NCI-H82 (cell line): ENCODE measurements around the gene ZC3H7B.
"Not testable (repeated sequence)": the region's sequence is repeated elsewhere in the genome, so short reads cannot be mapped to it uniquely, and the experiment has no call there.

Experiments
- DNase-seq: peaks from one replicate; lab custom pipeline; 2025; lab: John Stamatoyannopoulos, UW

The ZC3H7B gene

DNA sequence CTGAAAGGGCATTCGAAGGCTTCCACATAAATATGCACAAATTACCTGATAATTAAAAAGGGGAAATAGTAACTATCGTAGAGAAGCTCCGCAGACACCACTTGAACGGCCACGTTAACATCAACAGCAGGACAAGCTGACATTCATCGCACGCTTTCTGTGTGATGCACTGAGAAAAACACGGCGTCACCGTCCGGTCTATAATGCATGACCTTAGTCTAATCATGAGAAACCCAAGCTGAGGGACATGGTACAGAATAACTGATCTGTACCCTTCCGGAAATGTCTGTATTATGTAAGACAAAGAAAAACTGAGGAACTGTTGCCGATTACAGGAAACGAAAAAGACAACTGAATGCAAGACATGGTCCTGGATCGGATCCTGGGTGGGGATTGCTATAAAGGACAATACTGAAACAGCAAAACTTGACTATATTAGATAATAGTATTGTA is 14.7 kb upstream of the ZC3H7B start:
- no peak for DNase-seq

GRCh38 chr22:41288245-41288946 is 12.9 kb upstream of the ZC3H7B start:
- no peak for DNase-seq

GRCh38 chr22:41289671-41290070 is 11.7 kb upstream of the ZC3H7B start:
- DNase-seq, result no peak

DNA sequence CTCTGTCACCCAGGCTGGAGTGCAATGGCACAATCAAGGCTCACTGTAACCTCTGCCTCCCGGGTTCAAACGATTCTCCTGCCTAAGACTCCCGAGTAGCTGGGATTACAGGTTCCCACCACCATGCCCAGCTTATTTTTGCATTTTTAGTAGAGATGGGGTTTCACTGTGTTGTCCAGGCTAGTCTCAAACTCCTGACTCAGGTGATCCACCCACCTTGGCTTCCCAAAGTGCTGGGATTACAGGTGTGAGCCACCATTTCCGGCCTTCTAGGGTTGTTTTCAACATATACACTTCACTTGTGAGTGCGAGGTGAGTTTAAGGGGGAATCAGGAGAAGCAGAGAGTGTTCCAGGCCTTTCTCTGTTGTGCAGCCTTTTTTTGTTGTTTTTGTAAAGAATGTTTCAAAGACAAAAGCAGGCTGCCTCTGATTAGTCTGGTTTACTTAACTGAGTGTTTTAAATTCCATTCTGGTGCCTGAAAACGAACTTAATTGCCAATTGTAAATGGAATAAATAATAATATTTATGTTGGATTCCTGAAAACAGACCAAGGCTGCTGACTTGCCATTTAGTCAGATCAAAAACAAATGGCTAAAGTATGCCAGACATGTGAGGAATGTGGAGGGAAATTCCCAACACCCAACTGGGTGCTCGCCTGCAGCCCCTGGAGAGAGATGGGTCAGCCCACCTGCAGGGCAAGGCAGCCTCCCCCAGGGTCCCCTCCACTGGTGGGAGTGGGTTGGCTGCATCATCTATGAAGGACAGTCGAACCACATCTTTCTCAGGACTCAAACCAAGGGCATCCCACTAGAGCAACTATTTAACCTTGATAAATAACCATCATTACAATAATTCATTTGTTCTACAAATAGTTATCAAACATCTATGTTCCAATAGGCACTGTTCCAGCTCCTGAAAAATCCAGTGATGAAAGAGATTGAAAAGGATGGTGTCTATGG is 10.8 kb upstream of the ZC3H7B start:
- DNase-seq, result no peak

GRCh38 chr22:41294816-41295215 is 6.5 kb upstream of the ZC3H7B start:
- not testable (repeated sequence) for DNase-seq

GRCh38 chr22:41296826-41297667 is 4.3 kb upstream of the ZC3H7B start:
- no peak for DNase-seq

- DNase-seq, result peak; percentile 23
These were observed 664 bp upstream of the ZC3H7B start for GRCh38 chr22:41300661-41301060.

DNA sequence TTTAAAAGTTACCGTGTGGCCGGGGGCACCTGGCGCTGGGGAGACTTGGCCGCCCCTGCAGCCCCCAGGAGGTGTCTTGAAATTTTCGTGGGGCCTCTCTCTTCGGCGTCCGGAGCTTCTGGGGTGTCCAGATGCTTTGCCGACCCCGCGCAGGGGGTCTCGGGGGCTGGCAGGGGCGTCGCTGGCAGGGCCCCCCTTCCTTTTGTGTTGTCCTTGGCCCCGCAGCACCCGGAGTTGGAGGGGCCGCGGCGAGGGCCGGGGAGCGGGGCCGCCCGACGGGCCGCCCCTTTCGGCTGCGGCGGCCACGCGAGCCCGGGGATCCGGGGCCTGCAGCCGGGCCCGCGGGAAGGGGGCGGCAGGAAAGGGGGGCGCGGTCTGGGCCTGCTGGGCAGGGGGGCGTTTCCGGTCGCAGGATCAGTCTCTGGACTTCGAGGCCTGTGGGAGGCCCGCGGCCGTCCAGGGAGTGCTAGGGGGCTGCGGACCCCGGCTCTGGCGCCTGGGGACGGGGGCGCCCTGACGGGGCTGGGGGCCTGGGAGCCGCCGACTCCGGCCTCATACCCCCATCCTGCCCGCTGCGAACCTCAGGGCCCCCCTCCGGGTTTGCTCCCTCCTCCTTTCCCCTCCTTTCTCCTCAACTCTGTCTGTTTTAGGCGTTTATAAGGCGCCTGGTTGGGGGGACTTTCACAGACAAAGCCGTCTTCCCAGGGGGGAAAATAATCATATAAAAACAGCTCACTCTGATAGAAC is 869 bp downstream of the ZC3H7B start:
- peak; percentile 29 for DNase-seq

DNA sequence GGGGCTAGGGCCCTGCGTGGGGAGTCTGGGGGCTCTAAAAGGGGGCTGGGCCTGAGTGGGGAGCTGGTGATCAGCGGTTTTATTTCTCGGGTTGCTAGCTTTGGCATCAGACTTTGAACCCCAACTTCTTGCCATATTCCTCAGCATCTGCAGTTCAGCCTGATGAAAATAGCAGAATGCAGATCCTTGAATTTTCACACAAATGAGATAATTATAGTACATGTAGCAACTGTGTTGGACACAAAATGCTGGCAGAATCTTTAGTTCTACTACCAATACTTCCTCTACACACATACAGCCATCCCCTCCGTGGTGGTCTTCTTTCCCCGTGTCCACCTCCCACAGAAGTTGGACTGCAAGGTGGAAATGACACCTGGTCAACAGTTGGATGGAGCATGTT is 1.5 kb downstream of the ZC3H7B start:
- DNase-seq, result no peak

DNA sequence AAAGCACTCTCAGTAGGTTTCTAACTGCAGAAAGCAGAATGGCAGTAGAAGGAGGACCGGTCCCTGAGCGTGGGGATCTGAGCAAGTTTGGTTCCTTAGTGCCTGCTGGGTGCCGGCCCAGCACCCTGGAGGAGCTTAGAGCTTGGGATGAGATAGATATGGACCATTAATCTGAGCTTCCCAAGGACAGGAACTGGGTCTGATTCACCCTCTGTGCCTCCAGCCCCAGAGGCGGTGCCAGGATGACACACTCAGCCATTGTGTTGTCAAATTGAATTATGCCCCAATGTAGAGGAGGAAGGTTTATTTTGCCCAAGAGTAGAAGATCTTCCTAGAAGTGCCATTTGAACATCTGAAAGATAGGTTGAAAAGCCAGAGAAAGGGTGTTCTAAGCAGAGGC is 4.3 kb downstream of the ZC3H7B start:
- no peak for DNase-seq

- DNase-seq, result no peak
These were observed 6.7 kb downstream of the ZC3H7B start for GRCh38 chr22:41308054-41308453.

- no peak for DNase-seq
These were observed 7.2 kb downstream of the ZC3H7B start for GRCh38 chr22:41308544-41308947.

DNA sequence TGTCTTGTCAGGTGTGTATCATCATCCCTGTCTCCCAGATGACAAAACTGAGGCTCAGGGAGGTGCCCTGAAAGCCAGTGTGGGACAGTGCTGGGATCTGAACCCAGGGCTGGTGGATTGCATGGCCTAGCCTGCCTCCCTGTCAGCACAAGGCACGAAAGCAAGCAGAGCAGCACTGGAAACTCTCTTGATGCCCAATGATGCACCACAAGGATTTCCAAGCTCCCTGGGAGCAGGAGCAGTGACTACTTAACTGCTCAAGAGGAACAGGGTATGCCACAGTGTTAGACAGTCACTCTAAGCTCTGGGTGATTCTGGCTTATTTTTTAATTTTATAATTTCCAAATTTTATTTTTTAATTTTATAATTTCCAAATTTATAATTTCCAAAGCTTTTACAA is 9.0 kb downstream of the ZC3H7B start:
- no peak for DNase-seq

GRCh38 chr22:41311487-41311886 is 10.2 kb downstream of the ZC3H7B start:
- no peak for DNase-seq

DNA sequence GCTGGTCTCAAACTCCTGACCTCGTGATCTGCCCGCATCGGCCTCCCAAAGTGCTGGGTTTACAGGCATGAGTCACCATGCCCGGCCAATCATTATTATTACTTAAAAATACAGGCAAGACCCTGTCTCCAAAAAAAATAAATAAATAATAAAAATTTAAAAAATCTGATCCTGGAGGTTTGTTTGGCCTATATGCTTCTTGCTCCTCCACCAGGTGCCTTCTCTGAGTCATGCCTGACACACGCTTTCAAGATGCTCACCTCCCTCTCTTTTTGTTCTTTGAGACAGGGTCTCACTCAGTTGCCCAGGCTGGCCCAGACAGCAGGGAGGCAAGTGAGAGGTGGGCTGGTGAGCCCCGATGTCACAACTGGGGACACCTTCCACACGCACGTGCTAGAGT is 13.5 kb downstream of the ZC3H7B start:
- DNase-seq, result no peak

DNA sequence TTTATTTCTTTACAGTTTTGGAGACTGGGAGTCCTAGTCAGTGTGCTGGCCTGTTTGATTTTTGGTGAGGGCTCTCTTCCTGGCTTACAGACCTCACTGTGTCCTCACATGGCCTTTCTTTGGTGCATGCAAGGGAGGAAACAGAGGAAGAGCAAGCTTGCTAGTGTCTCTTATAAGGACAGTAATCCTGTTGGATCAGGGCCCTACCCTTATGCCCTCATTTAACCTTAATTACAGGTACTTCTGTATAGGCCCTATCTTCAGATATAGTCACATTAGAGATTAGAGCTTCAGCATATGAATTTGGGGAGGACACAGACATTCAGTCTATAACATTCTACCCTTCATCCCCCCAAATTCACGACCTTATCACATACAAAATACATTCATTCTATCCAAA is 14.3 kb downstream of the ZC3H7B start:
- DNase-seq, result peak; percentile 30

DNA sequence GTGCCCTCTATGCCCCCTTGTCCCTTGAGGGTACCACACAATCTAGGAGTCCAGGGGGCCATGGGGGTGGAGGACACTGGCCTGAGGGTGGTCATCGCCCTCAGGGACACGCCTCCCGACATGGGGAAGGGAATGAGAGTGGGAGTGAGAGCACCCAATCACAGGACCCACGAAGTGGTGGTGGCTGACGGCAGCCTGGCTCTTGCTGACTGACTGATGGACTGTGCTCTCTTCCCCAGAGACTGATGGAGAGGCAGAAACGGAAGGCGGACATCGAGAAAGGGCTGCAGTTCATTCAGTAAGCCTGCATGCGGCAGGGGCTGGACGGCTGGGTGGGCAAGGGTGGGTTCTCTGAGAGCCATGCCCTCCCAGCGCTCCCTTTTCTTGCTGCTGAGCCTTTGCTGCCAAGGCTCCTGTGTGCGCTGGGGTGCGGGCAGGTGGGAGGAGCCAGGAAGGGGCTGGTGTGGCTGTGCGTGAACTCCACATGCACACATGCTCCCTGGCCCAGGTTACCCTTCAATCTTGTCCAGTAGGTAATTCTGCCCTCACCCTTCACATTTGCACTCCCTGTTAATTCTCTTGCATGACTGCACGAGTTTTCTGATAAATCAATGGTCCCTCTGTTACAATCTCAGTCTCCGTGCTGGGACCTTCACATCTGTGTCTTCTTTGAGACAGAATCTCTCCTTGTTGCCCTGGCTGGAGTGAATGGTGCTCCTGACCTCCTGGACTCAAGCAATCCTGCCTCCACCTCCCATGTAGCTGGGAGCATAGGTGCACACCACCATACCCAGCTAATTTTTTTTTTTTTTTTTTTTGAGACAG is 19.3 kb downstream of the ZC3H7B start:
- no peak for DNase-seq

GRCh38 chr22:41324821-41325528 is 23.6 kb downstream of the ZC3H7B start:
- DNase-seq, result no peak

- DNase-seq, result no peak
These were observed 25.8 kb downstream of the ZC3H7B start for GRCh38 chr22:41327124-41327523.

DNA sequence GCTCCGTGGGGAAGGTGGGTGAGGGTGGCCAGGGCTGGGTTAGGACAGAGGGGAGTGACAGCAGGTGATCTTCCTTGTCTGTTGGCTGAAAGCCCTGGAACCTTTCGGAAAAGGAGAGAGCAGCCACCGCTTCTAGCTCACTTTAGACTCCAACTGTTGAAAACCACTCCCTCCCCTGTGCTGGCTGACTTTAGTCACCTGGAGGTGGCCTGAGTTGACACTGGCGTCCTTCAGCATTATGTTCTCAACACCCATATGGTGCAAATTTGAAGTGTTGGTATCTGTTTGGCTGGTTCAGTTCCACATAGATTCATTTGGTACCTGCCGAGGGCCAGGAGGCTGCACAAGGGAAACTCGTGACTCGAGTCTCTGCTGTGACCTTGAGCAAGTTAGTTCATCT is 28.8 kb downstream of the ZC3H7B start:
- no peak for DNase-seq
